ENCODE measurements around the gene TNNT1.
A peak's percentile ranks its signal among the peaks of the same experiment; 100 is the strongest.

- TF ChIP-seq POLR2A (IDR thresholded peaks at IDR 0.05): peak; percentile 15
- TF ChIP-seq, protein P1, sequence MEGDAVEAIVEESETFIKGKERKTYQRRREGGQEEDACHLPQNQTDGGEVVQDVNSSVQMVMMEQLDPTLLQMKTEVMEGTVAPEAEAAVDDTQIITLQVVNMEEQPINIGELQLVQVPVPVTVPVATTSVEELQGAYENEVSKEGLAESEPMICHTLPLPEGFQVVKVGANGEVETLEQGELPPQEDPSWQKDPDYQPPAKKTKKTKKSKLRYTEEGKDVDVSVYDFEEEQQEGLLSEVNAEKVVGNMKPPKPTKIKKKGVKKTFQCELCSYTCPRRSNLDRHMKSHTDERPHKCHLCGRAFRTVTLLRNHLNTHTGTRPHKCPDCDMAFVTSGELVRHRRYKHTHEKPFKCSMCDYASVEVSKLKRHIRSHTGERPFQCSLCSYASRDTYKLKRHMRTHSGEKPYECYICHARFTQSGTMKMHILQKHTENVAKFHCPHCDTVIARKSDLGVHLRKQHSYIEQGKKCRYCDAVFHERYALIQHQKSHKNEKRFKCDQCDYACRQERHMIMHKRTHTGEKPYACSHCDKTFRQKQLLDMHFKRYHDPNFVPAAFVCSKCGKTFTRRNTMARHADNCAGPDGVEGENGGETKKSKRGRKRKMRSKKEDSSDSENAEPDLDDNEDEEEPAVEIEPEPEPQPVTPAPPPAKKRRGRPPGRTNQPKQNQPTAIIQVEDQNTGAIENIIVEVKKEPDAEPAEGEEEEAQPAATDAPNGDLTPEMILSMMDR (IDR thresholded peaks at IDR 0.05): no peak
Measured at GRCh38 chr19:55086730-55087541, 62.1 kb downstream of the TNNT1 start.

Measured in right lobe of liver (tissue), 4 donors.